ENCODE measurements around the gene HEATR5A.
"Not testable (repeated sequence)": the region's sequence is repeated elsewhere in the genome, so short reads cannot be mapped to it uniquely, and the experiment has no call there.

Gene HEATR5A

DNA sequence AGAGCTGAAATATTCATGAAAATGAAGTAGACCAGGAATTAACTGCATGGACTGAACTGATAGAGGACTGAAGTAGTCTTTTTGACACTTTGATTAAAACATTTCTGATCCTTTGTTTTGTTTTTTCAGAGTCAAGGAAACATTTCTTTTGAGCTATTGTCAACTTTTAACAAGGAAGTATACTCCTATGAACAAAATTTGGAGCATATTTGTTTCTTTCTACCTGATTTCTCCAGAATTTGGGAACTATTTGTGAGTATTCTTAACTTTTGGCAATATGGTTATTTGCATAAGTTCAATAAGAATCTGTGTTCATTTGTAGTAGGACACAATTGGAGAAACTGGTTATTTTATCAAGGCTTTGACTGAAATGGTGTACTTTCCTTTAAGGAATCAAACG lies 141.5 kb downstream of the HEATR5A start:
- no peak for ATAC-seq
- TF ChIP-seq ZC3H10 (CRISPR knock-in tag; IDR thresholded peaks at IDR 0.05) (no peak), SNAI2 (CRISPR knock-in tag; IDR thresholded peaks at IDR 0.05) (no peak), BACH2 (CRISPR knock-in tag; IDR thresholded peaks at IDR 0.05; ENCODE audit: borderline replicate concordance) (no peak), RARB (CRISPR knock-in tag; IDR thresholded peaks at IDR 0.05) (no peak), ARNTL (CRISPR knock-in tag; IDR thresholded peaks at IDR 0.05; ENCODE audit: borderline replicate concordance, low read depth) (no peak), ZNF8 (CRISPR knock-in tag; IDR thresholded peaks at IDR 0.05) (no peak), ZFP3 (CRISPR knock-in tag; IDR thresholded peaks at IDR 0.05) (no peak), OSR1 (CRISPR knock-in tag; IDR thresholded peaks at IDR 0.05) (no peak), TCF4 (CRISPR knock-in tag; IDR thresholded peaks at IDR 0.05; ENCODE audit: borderline replicate concordance) (no peak), ESRRG (CRISPR knock-in tag; IDR thresholded peaks at IDR 0.05) (no peak), CSDC2 (CRISPR knock-in tag; IDR thresholded peaks at IDR 0.05) (no peak), ZNF70 (CRISPR knock-in tag; IDR thresholded peaks at IDR 0.05) (no peak), ZNF565 (CRISPR knock-in tag; conservative IDR thresholded peaks at IDR 0.05; ENCODE audit: low read depth) (no peak), PPARA (CRISPR knock-in tag; IDR thresholded peaks at IDR 0.05; ENCODE audit: borderline replicate concordance) (no peak), GLIS3 (CRISPR knock-in tag; IDR thresholded peaks at IDR 0.05) (no peak)
- TF ChIP-seq, protein P1, sequence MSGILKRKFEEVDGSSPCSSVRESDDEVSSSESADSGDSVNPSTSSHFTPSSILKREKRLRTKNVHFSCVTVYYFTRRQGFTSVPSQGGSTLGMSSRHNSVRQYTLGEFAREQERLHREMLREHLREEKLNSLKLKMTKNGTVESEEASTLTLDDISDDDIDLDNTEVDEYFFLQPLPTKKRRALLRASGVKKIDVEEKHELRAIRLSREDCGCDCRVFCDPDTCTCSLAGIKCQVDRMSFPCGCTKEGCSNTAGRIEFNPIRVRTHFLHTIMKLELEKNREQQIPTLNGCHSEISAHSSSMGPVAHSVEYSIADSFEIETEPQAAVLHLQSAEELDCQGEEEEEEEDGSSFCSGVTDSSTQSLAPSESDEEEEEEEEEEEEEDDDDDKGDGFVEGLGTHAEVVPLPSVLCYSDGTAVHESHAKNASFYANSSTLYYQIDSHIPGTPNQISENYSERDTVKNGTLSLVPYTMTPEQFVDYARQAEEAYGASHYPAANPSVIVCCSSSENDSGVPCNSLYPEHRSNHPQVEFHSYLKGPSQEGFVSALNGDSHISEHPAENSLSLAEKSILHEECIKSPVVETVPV (CRISPR knock-in tag; IDR thresholded peaks at IDR 0.05), result no peak
- TF ChIP-seq, protein P2, sequence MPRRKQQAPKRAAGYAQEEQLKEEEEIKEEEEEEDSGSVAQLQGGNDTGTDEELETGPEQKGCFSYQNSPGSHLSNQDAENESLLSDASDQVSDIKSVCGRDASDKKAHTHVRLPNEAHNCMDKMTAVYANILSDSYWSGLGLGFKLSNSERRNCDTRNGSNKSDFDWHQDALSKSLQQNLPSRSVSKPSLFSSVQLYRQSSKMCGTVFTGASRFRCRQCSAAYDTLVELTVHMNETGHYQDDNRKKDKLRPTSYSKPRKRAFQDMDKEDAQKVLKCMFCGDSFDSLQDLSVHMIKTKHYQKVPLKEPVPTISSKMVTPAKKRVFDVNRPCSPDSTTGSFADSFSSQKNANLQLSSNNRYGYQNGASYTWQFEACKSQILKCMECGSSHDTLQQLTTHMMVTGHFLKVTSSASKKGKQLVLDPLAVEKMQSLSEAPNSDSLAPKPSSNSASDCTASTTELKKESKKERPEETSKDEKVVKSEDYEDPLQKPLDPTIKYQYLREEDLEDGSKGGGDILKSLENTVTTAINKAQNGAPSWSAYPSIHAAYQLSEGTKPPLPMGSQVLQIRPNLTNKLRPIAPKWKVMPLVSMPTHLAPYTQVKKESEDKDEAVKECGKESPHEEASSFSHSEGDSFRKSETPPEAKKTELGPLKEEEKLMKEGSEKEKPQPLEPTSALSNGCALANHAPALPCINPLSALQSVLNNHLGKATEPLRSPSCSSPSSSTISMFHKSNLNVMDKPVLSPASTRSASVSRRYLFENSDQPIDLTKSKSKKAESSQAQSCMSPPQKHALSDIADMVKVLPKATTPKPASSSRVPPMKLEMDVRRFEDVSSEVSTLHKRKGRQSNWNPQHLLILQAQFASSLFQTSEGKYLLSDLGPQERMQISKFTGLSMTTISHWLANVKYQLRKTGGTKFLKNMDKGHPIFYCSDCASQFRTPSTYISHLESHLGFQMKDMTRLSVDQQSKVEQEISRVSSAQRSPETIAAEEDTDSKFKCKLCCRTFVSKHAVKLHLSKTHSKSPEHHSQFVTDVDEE (CRISPR knock-in tag; IDR thresholded peaks at IDR 0.05), result no peak
- TF ChIP-seq, protein P3, sequence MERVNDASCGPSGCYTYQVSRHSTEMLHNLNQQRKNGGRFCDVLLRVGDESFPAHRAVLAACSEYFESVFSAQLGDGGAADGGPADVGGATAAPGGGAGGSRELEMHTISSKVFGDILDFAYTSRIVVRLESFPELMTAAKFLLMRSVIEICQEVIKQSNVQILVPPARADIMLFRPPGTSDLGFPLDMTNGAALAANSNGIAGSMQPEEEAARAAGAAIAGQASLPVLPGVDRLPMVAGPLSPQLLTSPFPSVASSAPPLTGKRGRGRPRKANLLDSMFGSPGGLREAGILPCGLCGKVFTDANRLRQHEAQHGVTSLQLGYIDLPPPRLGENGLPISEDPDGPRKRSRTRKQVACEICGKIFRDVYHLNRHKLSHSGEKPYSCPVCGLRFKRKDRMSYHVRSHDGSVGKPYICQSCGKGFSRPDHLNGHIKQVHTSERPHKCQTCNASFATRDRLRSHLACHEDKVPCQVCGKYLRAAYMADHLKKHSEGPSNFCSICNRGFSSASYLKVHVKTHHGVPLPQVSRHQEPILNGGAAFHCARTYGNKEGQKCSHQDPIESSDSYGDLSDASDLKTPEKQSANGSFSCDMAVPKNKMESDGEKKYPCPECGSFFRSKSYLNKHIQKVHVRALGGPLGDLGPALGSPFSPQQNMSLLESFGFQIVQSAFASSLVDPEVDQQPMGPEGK (CRISPR knock-in tag; IDR thresholded peaks at IDR 0.05; ENCODE audit: borderline replicate concordance), result no peak
- TF ChIP-seq, protein P4, sequence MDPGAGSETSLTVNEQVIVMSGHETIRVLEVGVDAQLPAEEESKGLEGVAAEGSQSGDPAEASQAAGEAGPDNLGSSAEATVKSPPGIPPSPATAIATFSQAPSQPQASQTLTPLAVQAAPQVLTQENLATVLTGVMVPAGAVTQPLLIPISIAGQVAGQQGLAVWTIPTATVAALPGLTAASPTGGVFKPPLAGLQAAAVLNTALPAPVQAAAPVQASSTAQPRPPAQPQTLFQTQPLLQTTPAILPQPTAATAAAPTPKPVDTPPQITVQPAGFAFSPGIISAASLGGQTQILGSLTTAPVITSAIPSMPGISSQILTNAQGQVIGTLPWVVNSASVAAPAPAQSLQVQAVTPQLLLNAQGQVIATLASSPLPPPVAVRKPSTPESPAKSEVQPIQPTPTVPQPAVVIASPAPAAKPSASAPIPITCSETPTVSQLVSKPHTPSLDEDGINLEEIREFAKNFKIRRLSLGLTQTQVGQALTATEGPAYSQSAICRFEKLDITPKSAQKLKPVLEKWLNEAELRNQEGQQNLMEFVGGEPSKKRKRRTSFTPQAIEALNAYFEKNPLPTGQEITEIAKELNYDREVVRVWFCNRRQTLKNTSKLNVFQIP (CRISPR knock-in tag; IDR thresholded peaks at IDR 0.05; ENCODE audit: borderline replicate concordance, low read depth), result no peak
- TF ChIP-seq, protein P5, sequence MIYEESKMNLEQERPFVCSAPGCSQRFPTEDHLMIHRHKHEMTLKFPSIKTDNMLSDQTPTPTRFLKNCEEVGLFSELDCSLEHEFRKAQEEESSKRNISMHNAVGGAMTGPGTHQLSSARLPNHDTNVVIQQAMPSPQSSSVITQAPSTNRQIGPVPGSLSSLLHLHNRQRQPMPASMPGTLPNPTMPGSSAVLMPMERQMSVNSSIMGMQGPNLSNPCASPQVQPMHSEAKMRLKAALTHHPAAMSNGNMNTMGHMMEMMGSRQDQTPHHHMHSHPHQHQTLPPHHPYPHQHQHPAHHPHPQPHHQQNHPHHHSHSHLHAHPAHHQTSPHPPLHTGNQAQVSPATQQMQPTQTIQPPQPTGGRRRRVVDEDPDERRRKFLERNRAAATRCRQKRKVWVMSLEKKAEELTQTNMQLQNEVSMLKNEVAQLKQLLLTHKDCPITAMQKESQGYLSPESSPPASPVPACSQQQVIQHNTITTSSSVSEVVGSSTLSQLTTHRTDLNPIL (CRISPR knock-in tag; IDR thresholded peaks at IDR 0.05; ENCODE audit: low read depth), result no peak

DNA sequence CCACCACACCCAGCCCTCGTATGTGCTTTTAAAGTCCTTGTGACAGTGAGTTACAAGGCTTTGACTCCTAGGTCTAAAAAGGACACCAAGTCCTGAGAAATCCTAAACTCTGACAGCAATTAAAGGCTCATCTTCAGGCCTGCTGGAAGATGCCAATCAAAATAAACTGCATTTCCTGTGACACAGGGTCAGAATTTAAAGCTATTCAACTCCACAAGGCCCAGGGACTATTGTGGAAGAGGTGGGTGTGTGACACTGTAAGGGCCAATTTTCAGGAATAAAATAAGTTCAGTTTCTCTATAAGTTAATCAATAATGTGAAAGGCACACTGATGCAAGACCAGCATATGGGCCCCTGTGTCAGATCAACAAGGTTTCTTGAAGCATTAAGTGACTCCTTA lies 143.3 kb downstream of the HEATR5A start:
- TF ChIP-seq, protein P5 (CRISPR knock-in tag; IDR thresholded peaks at IDR 0.05; ENCODE audit: low read depth), result no peak
- TF ChIP-seq ZFP3 (CRISPR knock-in tag; IDR thresholded peaks at IDR 0.05) (no peak), ARNTL (CRISPR knock-in tag; IDR thresholded peaks at IDR 0.05; ENCODE audit: borderline replicate concordance, low read depth) (no peak)
- no peak for ATAC-seq

DNA sequence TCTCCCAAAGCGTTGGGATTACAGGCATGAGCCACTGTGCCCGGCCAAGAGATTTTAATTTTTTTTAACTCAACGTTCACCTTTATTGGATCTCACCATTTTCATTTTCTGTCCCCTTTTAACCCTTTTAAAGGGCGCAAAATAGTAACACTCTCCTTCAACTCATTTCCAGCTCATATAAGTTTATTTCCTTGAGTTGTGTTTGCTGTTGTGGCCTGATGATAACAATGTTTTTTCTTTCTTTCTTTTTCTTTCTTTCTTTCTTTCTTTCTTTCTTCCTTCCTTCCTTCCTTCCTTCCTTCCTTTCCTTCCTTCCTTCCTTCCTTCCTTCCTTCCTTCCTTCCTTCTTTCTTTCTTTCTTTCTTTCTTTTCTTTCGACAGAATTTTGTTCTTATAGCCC lies 143.9 kb downstream of the HEATR5A start:
- ATAC-seq, result not testable (repeated sequence)

Measured in SK-N-SH treated with all-trans-retinoic acid at 6 μM for 48 hours (cell line).